OCI-LY3 (cell line): ENCODE results near the gene SPINDOC.

Experiments used
- EZH2phosphoT487 ChIP-seq: fragments of 200-600 bp; shearing (Covaris generic); IDR thresholded peaks from 2 replicates; pipeline ENCODE4 v1.6.1; 2018; ENCODE audit warnings: antibody characterized with exemption, mixed run types, low read depth
- TF ChIP-seq, protein P1 (sequence below): fragments of 200-600, 300-600 bp; sonication (generic); IDR thresholded peaks from 2 replicates; pipeline ENCODE4 v1.5.1; 2014; ENCODE audit warnings: antibody characterized with exemption, low read length, low read depth

DNA sequence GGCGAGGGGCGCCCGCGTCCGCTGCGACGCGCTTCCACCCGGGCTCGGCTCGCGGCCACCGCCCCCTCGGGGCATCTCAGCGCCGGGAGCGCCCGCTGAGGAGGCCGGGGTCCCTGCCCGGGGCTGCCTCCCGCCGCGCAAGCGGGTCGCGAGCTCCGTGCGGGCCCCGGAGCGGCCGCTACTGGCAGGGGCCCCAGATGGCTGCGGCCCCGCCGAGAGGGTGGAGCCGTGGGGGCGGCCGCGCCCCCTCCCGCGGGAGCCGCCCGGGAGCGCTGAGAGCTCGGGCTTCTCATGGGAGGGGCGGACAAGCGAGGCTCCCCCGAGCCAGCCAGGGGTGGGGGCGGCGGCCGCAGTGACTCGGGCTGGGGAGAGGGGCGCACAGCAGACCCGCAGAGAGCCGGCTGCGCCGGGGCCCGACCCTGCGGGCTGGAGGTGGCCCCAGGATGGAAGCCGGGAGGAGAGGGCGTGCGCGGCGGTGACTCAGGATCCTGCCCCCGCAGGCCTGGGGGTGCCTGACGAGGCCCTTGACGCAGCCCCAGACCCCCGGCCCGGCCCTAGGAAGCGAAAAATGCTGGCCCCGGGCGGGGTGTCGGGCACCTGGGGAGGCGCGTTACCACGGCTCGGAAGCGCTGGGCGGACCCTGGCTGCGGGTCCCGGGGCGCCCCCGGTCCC is 44.1 kb upstream of the SPINDOC start:
- TF ChIP-seq, protein P1, sequence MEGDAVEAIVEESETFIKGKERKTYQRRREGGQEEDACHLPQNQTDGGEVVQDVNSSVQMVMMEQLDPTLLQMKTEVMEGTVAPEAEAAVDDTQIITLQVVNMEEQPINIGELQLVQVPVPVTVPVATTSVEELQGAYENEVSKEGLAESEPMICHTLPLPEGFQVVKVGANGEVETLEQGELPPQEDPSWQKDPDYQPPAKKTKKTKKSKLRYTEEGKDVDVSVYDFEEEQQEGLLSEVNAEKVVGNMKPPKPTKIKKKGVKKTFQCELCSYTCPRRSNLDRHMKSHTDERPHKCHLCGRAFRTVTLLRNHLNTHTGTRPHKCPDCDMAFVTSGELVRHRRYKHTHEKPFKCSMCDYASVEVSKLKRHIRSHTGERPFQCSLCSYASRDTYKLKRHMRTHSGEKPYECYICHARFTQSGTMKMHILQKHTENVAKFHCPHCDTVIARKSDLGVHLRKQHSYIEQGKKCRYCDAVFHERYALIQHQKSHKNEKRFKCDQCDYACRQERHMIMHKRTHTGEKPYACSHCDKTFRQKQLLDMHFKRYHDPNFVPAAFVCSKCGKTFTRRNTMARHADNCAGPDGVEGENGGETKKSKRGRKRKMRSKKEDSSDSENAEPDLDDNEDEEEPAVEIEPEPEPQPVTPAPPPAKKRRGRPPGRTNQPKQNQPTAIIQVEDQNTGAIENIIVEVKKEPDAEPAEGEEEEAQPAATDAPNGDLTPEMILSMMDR, result no peak
- no peak for TF ChIP-seq EZH2phosphoT487
